GM19455 (cell line): Measurements from ENCODE around the gene SYNGR3.
"Not testable (repeated sequence)": the region's sequence is repeated elsewhere in the genome, so short reads cannot be mapped to it uniquely, and the experiment has no call there.

Source experiments
- ATAC-seq: cut with Tn5 transposase; IDR thresholded peaks from one replicate; pipeline ENCODE4 v1.9.1; 2021; ENCODE audit not compliant: unreplicated experiment

SYNGR3 gene

DNA sequence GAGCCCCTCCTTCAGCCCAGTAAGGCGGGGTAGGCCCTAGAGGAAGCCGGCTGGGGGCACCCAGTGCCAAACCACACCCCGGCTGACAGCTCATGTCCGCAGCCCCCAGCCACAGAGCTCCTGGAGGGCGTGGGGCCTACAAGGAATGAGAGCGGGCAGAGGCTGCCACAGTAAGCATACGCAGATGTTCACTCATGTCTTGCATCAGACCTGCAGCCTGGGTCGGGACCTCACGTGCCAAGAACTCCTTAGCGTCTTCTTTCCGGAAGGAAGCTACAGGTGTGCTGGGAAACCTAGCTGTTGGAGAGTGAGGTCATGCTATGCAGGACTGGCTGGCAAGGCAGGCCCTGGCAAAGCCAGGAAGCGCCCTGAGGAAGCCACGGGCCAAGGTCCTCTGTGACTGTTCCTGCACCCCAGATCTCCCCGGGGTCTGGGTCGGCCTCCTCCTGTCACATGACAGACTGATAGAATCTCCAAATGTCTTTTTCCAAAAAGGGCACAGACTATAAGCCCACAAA is 18.3 kb downstream of the SYNGR3 start:
- no peak for ATAC-seq

DNA sequence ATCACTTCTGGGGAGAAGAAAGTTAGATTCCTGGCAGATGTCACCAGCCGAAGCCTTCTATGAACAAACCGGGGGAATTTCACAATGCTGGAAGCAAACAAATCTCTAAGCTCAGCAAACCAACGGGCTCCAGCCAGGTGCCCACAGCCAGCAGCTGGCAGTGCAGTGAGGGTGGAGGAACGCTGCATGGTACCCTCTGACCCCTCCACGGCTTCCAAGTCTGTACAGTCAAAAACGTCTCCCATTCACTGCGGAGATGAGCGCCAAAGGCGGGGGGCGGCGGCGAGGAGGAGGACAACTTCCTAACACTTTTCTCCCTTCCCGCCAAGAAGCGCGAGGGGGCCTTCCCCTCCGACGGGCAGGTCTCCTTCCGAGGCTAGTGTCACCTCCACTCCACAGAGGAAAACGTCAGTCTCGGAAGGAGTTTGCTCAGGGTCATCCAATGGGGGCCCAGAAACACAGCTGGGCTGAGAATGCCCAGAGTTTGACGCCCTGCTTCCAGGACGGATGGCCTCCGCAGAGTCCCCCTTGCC is 18.9 kb downstream of the SYNGR3 start:
- no peak for ATAC-seq

DNA sequence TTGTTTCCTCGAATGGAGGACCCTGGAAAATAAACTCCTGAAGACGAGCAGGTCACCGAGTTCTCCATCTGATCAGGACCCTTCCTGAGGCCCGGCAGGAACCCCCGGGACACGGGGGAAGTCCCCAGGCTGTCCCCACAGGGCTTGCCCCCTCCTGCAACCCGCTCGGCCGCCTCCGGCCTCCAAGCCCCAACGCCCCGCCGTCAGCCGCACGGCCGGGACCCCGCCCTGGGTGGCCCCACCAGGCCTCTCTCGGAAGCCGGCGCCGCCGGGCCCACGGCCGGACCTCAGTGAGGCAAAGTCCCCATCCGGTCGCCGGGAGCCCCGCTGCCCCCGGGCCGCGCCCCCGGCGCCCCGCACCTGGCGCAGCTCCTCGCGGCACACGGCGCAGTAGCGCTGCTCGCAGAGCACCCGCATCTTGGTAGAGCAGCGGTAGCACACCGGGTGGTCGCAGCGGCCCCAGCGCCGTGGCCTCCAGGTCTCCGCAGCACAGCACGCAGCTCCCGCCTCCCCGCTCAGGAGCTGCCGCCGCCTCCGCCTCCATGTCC is 19.5 kb downstream of the SYNGR3 start:
- peak; percentile 53 for ATAC-seq

DNA sequence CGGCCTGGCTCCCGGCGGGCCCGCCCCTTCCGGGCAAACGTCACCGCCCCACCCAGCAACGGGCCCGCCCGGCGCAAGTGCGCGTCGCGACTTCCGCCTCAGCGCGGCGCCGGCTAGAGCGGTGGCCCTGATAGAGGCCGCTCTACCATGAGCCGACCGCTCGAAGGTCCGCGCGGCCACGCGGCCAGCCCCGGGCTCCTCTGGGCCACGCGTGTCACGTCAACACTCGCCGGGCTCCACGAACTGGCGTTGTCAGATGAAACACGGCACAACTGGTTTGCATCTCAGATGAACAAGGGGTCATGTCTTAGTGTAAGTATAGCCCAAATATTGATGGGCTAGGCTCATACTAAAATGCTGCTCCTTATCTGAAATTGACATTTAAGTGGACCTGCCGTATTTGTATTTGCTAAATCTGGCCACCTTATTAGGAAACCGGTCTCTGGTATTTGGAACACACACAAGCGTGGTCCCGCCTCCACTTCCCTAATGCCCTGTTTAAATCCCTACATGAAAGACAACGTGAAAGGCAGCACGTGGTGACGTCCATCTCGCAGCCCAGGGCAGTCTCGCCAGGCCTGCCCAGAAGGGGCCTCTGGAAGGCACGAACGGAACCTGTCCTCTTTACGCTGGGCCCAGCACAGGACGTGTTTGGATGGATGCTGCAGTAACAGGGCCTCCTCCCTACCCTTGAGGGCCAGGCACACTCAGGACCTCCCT is 20.2 kb downstream of the SYNGR3 start, which contains the start of gene ZNF598:
Gene ZNF598, minus strand, starts transcription at position 31 of the 720 bp plus-strand sequence.
- ATAC-seq: peak; percentile 76

DNA sequence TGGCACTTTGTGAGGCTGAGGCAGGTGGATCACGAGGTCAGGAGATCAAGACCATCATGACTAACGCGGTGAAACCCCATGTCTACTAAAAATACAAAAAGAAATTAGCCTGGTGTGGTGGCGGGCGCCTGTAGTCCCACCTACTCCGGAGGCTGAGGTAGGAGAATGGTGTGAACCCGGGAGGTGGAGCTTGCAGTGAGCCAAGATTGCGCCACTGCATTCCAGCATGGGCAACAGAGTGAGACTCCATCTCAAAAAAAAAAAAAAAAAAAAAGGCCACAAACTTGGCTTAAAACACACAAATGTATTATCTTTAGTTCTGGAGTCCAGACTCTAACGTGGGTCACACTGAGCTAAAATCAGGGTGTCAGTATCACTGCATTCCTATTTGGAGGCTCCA is 22.0 kb downstream of the SYNGR3 start:
- not testable (repeated sequence) for ATAC-seq

DNA sequence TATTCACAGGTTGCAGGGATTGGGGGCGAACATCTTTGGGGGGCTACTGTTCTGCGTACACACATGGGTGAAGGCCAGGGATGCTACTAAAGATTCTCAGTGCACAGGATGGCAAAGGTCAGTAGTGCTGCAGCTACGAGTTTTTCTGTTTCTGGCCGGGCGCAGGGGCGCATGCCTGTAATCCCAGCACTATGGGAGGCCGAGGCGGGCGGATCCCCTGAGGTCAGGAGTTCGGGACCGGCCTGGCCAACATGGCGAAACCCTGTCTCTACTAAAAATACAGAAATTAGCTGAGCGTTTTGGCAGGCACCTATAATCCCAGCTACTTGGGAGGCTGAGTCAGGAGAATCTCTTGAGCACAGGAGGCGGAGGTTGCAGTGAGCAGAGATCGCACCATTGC is 23.8 kb downstream of the SYNGR3 start:
- no peak for ATAC-seq

DNA sequence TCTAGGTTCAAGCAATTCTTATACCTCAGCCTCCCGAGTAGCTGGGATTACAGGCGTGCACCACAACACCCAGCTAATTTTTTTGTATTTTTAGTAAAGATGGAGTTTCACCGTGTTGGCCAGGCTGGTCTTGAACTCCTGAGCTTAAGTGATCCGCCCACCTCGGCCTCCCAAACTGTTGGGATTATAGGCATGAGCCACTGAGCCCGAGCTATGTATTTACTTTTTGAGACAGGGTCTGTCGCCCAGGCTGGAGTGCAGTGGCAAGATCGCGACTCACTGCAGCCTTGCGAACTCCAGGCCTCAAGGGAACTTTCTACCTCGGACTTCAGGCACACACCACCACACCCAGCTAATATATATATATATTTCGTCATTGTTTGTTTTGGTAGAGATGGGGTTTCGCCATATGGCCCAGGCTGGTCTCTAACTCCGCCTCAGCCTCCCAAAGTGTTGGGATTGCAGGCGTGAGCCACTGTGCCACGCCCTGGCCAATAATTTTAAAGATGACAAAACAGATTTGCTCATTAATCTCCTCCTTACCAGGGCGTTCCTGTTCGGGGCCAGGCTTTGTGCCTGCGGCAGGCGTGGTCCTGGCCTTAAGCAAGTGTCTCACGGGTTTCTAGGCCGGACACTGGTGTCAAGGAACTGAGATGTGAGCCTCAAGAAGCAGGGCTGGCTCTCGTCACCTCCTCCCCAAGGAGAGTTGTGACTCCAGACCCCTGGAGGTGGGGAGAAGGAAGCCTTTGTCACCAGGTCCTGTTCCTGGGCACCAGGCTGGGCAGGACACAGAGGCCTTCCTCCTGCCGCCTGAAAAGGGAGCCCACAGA is 25.6 kb downstream of the SYNGR3 start:
- ATAC-seq: no peak

DNA sequence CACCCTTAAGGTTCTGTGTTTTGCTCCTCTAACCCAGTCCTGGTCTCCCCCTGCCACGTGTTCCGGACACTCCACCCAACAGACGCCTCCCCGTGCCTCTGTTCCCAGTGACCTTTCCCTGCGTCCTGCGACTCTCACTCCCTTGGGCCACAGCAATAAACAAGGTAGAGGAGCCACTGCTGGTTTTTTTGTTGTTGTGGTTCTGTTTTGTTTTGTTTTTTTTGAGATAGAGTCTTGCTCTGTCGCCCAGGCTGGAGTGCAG is 26.1 kb downstream of the SYNGR3 start:
- ATAC-seq: no peak

DNA sequence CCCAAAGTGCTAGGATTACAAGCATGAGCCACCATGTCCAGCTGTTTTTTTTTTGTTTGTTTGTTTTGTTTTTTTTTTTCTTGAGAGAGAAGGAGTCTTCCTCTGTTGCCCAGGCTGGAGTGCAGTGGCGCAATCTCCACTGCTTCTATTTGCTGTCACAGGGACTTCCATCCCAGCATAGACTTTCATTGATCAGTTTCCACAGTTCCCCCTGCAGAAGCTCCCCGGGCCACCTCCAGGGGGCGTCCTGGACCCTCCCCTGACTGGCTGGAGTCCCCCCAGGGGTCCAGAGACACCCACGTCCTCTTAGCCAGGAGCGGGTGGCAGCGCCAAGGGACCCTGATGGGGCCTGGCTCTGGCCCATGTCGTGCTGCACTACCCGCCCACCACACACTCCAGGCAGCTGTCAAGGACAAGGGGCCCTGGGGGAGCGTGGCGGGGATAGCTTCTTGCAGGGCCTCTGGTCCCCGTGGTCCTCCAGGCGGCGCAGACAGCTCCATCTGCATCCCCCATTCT is 26.7 kb downstream of the SYNGR3 start:
- no peak for ATAC-seq

DNA sequence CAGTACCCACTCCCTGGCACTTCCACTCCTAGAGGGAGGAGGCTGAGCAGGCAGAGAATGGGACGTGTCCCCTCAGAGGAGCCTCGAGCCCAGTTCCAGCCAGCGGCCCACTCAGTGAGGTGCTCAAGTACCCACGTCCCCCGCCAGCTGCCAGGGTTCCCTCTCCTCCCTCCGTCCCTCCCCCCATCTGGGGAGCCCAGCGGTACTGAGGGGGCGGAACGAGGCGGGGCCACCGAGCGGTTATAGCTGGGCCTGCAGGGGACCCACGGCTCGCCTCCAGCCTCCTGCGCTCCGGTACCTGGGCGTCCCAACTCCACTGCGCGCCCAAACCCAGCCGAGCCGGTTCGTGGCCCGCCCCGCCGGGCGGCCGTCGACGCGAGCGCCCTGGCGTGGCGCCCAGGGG is 29.7 kb downstream of the SYNGR3 start, which contains the start of gene NPW:
Gene NPW, plus strand, starts transcription at position 268 of the 403 bp plus-strand sequence.
- ATAC-seq: no peak

DNA sequence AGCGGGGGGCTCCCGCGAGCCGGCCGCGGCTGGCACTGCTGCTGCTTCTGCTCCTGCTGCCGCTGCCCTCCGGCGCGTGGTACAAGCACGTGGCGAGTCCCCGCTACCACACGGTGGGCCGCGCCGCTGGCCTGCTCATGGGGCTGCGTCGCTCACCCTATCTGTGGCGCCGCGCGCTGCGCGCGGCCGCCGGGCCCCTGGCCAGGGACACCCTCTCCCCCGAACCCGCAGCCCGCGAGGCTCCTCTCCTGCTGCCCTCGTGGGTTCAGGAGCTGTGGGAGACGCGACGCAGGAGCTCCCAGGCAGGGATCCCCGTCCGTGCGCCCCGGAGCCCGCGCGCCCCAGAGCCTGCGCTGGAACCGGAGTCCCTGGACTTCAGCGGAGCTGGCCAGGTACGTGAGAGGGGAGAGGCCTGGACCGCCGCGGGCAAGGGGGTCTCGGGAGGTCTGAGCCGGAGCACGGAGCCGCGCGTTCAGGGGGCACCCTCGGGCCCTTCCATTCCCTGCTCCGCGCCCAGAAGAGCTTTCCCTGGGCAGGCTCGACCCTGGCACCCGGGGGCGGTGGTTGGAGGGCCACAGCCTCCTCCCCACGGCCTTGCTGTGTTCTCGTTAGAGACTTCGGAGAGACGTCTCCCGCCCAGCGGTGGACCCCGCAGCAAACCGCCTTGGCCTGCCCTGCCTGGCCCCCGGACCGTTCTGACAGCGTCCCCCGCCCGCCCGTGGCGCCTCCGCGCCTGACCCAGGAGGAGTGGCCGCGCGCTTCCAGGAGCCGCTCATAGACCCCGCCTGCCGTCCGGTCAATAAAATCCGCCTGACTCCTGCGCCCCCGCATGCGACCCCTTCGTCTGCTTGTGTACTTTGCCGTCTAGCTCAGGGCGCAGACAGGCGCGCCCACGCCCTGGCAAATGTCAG is 30.4 kb downstream of the SYNGR3 start:
- ATAC-seq: no peak

DNA sequence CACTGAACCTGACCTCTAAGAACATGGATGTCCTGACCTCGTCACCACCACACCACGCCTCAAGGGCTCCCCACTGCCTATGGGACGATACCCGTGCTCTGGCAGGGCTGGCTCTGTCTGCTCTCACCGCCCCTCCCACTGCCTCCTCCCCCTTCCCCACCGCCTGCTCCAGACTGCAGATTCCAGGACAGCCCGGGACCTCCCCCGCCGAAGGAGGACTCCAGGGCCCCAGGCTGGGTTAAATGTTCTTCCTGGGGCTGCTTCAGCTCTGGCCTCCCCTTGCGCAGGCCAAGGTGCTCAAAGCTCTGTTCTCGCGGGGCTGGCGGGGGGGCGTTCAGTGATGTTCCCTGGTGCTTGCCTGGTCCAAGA is 32.9 kb downstream of the SYNGR3 start:
- peak; percentile 16 for ATAC-seq

DNA sequence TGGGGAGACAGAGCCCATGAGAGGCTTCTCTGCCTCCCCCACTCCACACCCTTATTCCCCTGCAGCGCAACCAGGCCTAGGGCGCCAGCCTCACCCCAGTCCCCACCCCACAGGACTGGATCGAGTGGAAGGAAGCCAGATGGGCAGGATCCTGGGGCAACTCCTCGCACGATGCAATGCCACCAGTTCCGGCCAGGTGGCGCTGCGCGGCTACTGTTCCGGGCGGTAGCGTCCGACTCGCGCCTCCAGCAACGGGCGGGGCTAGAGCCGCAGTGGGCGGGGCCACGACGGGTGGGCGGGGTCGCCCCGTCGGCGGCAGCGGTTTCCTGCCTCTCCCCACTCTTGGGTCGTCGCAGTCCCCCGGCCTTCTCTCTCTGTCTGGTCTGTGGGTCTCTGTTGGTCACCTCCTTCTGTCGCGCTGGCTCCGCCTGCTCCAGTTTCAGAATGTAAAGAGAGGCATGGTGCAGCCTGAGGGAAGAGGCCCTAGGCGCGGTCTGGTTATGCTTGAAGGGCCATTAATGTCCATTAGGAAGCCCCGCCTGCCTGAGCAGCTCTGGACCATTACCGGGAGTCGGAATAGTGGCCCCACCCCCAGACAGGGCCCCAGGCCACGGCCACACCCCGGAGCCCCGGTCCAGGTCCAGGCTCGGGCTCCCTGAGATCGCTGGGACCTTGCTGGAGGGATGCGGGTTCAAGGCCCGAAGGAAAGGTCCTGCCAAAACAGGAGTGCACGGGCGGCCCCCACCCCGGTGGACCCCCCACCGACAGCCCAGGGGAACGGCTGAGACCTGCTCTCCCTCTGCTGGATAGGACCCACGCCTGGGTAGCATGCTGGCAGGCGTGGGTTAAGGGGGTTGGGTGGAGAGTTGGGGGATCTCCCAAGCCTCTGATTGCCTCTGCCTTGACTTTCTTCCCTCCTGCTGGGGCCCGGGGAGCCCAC is 33.6 kb downstream of the SYNGR3 start:
- ATAC-seq: peak; percentile 83

DNA sequence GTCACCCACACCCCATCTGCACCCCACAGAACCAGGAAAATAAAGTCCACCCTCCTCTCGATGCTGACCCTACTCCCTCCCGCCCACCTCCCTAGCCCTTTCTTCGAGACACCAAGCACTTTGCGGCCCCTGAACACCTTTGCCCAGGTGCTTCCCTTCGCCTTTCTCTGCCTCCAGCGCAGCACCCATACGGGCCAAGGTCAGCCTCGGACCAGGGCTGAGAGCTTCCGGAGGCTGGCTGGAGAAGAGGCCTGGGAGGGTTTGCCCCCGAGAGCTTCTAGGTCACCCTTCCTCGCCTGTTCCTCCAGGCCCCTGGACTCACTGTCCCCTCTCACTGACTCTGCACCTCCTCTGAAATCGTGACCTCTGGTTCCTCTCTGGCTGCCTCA is 34.3 kb downstream of the SYNGR3 start:
- no peak for ATAC-seq

DNA sequence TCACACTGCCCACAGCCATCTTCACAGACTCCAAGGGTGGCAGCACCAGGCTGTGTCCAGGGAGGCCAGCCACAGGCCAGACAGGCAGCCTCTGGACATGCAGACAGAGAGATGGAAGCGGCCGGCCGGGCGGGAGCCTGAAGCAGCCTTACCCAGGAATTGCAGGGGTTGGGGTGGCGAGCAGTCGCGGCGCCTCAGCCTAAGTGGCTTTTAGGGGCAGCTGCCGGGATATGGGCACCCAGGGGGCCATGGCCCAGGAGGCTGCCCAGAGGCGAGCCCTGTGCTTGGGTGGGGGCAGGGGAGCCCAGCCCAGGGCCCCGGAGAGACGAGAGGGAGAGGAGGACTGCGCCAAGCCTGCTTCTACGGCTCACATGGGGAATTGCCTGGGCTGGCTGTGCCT is 35.5 kb downstream of the SYNGR3 start:
- ATAC-seq: no peak

DNA sequence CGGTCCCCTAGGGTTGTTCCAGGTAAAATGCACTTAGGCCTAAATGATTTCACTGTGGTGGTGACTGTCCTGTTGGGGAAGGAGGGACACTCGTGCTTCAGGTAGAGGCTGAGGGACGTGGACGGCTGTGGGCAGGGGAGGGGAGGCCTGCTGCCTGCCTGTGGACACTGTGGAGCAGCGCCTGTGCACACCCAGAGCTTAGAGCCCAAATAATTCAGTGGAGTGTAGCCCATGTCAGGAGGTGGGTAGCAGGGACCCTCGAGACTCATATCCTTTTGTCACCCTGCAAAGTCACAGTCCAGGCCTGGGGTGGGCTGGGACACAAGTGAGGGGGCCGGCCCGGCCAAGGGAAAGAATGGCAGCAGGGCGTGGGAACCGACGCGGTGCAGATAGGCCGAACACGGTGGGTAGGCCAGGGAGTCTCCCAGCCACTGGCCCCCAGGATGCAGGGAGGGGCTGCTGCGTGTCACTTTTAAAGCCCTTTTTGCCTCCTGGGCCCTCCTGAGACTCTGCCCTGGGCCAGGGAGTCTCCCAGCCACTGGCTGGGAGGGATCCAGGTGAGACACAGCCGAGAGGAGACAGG is 36.2 kb downstream of the SYNGR3 start:
- no peak for ATAC-seq

DNA sequence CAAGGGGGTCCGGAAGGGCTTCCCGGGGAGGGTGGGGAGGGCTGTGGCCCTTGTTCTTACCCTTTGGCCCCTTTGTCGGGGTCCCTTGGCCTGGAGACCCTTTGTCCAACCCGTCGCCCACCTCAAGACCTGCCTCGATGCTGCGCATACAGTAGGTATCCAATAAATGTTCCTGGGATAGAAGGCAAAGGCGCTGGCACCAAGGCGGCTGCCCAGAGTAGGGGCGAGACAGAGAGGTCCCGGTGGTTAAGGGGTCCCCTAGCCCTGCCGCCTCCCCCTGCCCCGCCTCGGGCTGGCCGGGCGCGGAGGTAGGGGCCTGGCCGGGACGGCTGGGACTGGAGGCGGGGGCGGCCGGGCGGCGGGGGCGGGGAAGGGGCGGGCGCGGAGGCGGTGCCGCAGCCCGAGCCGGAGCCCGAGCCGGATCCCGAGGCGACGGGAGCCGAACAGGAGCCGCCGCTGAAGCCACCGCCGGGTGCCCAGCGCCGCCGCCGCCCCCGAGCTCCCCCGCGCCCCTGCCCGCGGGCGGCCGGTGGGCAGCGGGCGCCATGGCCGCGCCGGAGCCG is 36.8 kb downstream of the SYNGR3 start, which contains the start of gene NHERF2:
Gene NHERF2, plus strand, starts transcription at position 442 of the 563 bp plus-strand sequence. Its CDS starts 104 bp downstream, at position 546.
- no peak for ATAC-seq
